ENCODE results near the gene RBMY1A1.
"Not testable (repeated sequence)": the region's sequence is repeated elsewhere in the genome, so short reads cannot be mapped to it uniquely, and the experiment has no call there.

DNA sequence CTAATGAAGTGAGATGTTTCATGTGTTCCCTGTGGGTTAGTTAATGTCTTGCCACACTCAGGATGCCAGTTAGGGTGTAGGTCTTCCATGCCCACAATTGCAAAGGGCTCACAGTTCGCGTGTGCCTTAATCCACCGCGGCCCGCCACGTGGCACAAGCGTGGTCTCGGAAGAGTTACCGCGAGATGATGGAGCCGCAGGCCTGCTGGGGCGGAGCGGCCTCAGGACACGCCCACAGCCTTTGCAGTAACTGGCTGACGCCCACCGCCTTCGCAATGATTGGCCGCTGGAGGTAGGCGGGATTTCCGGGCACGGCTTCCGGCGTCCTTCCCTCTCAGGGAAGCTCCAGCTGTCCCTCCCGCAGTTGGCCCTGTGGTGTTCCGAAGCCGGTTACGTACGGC, 23.6 kb upstream of the RBMY1A1 start, which contains the start of gene RBMY1B:
- TF ChIP-seq EZH2 (IDR thresholded peaks at IDR 0.05; ENCODE audit: insufficient read depth, low read length) = not testable (repeated sequence)
- TF ChIP-seq, protein P1, sequence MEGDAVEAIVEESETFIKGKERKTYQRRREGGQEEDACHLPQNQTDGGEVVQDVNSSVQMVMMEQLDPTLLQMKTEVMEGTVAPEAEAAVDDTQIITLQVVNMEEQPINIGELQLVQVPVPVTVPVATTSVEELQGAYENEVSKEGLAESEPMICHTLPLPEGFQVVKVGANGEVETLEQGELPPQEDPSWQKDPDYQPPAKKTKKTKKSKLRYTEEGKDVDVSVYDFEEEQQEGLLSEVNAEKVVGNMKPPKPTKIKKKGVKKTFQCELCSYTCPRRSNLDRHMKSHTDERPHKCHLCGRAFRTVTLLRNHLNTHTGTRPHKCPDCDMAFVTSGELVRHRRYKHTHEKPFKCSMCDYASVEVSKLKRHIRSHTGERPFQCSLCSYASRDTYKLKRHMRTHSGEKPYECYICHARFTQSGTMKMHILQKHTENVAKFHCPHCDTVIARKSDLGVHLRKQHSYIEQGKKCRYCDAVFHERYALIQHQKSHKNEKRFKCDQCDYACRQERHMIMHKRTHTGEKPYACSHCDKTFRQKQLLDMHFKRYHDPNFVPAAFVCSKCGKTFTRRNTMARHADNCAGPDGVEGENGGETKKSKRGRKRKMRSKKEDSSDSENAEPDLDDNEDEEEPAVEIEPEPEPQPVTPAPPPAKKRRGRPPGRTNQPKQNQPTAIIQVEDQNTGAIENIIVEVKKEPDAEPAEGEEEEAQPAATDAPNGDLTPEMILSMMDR (IDR thresholded peaks at IDR 0.05; ENCODE audit: insufficient read depth, low read depth, low read length) = not testable (repeated sequence)
